Measurements from ENCODE around the gene GRK5.

The GRK5 gene

GRCh38 chr10:119378737-119379067 is 171.3 kb downstream of the GRK5 start:
- no peak for DNase-seq (ENCODE audit: low read depth, low spot score)

- DNase-seq (ENCODE audit: low read depth, low spot score) = no peak
Measured at GRCh38 chr10:119379466-119380071, 172.2 kb downstream of the GRK5 start.

DNA sequence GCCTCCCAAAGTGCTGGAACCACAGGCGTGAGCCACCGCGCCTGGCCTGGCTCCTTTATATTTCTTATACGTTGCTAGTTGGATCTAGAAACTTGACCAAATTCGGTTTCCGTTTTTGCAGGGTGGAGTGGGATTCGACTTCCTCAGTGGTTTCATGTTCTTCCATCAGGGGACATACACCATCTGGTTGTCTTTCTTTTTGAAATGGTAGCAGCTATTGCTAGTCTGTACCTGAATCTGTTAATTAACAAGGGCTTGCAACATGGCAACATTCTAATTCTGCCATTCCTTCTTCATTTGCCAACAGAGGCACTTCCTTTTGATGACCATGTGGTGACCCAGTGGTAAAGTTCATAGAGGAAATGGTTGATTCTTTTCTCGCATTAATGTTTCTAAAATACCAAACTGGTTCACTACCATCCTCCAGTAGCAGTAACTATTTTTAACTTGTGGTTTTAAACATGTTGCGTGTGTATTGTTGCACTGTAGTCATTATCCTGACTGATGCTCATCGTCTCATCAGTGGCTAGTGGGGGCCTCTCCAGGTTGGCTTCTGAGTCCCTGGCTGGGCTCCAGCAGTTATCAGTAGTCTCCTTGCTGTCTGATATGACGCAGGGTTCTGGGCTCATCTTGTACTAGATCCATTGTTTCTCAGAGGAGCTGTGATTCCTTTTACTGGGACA is 175.9 kb downstream of the GRK5 start:
- no peak for DNase-seq (ENCODE audit: low read depth, low spot score)

GRCh38 chr10:119384127-119384526 is 176.8 kb downstream of the GRK5 start:
- DNase-seq (ENCODE audit: low read depth, low spot score) = no peak

DNA sequence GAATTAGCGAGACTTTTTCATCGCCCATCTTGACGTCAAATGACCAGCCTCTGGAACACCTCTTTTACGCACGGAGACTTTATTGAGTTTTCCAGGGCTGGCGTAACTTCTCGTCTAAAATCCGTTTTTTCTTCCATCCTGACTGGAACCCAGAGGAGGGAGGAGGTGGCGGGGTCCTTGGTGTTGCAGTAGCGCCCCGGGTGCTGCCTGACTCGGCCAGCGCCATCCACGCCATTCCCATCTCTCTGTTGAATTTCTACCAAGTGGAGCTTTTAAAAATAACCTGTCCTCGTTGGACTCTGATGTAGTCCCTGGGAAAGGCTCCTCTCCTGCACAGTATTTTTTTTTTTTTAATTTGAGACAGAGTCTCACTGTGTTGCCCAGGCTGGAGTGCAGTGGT is 179.3 kb downstream of the GRK5 start:
- no peak for DNase-seq (ENCODE audit: low read depth, low spot score)

DNA sequence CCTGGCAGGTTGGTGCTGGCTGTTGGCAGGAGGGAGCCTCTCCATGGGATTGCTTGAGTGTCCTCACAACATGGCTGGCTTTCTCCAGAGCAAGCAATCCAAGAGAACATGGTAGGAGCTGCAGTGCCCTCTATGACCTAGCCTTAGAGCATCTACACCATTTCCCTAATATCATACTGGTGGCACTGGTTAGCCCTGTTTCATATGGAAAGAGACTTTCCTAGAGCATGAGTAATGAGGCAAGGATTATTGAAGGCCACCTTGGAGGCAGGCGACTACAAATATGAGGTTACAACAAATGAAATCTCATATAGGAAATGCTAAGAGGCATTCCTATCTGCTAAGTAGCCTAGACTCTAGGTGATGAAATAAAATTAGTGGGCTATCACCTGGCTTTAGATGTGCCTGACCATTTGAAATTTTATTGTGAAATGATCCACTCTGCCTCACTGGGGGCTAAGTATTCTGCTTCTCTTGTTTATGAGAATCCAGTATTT is 181.5 kb downstream of the GRK5 start:
- no peak for DNase-seq (ENCODE audit: low read depth, low spot score)

DNA sequence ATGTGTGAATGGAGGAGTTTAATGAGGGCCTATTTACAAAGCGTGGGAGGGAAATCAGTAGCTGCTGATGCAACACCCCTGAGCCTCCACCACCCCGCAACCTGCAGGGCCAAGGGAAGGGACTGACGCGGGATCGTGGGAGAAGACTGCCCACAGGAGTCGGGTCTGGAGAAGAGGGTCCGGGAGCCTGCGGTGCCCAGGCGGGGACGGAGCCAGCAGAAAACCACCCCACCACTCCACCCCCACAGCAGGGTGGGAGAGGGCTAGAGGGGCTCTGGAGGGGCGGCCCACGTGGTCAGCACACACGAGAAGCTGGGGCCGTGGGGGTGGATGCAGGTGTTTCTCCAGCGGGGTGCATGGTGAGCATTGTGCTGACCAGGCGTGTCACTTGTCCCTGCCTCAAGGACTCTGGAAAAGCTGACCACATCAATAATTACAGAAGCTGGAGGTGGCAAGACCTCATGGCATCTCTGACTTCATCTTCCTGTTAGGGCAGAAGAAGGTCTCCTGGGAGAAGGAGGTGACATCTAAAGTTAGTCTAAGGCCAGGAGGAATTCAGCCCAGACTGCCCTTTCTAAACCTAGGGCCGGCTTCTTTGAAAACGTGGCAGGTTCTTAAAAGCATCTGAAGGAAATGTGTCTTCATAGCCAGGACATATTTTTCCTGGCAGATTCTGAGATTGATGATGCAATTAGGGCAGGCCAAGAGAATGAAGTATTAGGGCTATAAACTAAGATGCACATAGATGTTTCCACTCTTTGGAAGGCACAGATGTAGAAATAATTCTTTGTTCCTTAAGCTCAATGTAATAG is 184.3 kb downstream of the GRK5 start:
- DNase-seq (ENCODE audit: low read depth, low spot score) = no peak

DNA sequence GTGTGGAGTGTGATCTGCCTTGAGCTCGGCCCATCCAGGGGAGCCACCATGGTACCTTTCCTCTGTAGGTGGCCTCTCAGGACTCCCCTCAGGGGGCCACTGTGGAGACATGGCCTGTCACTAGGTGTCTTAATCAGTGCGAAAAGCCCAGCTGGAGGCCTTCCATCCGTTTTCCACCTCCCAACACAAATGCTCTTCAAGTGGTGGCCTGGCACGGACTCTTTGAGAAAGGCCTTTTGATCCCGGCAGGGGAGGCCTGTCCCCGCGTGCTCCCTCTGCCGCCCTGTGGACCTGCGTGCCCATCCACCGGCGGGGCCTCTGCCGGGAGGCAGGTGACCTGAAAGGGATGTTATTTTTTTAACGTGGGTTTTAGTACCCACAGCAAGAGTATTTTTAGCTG is 185.6 kb downstream of the GRK5 start:
- DNase-seq (ENCODE audit: low read depth, low spot score) = no peak

- no peak for DNase-seq (ENCODE audit: low read depth, low spot score)
Measured at GRCh38 chr10:119393421-119393820, 186.1 kb downstream of the GRK5 start.

DNA sequence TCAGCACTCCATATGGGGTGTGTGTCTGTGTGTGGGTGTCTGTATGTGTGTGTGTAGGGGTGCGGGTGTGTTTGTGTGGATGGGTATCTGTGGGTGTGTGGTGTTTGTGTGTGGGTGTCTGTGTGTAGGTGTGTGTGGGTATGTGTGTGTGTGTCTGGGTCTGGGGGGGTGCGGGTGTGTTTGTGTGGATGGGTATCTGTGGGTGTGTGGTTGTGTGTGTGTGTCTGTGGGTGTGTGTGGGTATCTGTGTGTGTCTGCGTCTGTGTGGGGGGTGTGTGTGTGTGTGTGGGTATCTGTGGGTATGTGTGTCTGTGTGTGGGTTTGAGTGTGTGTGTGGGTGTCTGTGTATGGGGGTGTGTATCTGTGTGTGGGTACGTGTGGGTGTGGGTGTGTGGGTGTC is 186.5 kb downstream of the GRK5 start:
- DNase-seq (ENCODE audit: low read depth, low spot score) = no peak

- no peak for DNase-seq (ENCODE audit: low read depth, low spot score)
Measured at GRCh38 chr10:119394657-119395279, 187.4 kb downstream of the GRK5 start.

DNA sequence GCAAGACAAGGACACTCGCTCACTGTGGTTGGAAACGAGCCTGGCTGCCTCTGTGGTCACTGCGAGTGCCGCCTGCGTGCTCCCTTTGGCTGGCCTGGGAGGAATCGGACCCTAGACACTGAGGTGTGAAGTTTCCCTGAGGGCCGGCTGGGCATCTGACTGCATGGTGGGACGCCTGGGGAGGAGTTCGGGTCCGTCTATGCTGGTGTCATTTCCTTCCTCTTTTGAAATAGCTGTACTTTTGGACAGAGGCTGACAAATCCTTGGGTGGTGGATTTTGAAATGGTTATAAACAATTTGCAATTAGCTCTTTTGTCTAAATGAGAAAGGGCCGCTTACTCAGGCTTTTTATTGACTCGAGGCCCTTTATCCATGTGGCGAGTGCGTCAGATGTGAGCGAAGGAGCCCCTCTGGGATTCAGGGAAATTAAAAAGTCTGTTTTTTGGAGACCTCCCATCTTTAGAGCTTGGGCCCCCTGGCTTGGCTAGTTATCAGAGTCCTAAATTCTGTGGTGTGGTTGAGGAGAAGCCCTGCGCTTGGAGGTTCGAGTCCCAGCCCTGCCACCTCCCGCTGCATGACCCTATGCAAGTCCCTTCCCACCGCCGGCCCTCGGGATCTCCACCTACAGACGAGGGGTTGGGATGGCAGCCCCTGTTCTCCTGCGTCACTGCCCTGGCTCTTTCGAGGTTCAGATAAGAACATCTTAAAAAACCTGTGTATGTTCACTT is 188.1 kb downstream of the GRK5 start:
- no peak for DNase-seq (ENCODE audit: low read depth, low spot score)

GRCh38 chr10:119396008-119396708 is 188.8 kb downstream of the GRK5 start:
- no peak for DNase-seq (ENCODE audit: low read depth, low spot score)

DNA sequence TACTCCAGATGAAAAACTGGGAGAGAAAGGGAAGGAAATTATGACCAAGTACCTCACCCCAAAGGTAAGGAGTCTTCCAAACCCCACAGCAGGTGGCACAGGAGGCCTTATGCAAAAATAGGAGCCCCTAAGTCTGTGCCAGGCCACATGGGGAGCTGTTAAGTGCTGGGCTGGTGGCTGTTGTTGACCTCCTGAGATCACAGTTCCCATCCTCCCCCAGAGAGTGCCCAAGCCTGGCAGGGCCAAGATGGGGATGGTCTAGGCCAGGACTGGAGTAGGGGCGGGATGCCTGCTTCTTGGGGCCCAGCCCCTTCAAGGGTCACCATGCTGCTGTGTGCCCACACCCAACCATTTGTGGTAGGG is 189.3 kb downstream of the GRK5 start:
- DNase-seq (ENCODE audit: low read depth, low spot score) = no peak

- DNase-seq (ENCODE audit: low read depth, low spot score) = no peak
Measured at GRCh38 chr10:119397416-119397815, 190.0 kb downstream of the GRK5 start.

DNA sequence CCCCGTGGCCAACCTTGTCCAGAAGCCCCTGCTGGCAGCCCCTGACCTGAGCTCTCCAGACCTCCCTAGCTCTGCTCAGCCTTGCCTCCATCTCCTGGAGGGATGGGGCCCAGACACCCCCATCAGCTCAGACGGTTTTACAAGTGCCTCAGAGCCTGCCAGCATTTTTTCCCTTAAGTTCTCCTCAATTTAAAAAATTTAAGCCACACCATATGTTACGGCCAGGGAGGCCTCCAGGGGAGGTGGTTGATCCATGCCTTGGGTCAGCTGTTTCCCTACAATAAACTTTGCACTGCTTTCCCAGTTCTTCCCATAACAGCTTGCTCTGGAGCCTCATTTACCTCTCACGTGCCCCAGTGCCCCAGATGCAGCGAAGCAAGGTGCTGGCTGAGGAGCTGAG is 191.6 kb downstream of the GRK5 start:
- DNase-seq (ENCODE audit: low read depth, low spot score) = no peak

DNA sequence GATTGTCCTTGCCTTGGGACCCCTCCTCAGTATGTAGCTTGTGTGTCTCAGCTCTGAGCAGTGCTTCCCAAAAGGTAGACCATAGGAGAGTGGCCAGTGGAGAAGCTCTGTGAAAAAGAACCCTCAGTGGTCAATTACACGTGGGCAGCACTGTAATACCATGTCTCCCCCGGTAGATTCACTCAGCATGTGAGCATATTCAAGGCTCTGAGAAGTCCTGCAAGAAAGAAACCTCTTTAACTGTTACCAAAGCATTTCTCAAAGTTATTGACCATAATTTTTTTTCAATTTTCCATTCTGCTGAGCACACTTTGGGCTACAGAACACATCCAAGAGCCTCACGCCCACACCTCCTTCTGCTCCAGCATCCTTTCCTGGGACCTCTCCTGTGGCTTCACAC is 192.1 kb downstream of the GRK5 start:
- no peak for DNase-seq (ENCODE audit: low read depth, low spot score)

DNA sequence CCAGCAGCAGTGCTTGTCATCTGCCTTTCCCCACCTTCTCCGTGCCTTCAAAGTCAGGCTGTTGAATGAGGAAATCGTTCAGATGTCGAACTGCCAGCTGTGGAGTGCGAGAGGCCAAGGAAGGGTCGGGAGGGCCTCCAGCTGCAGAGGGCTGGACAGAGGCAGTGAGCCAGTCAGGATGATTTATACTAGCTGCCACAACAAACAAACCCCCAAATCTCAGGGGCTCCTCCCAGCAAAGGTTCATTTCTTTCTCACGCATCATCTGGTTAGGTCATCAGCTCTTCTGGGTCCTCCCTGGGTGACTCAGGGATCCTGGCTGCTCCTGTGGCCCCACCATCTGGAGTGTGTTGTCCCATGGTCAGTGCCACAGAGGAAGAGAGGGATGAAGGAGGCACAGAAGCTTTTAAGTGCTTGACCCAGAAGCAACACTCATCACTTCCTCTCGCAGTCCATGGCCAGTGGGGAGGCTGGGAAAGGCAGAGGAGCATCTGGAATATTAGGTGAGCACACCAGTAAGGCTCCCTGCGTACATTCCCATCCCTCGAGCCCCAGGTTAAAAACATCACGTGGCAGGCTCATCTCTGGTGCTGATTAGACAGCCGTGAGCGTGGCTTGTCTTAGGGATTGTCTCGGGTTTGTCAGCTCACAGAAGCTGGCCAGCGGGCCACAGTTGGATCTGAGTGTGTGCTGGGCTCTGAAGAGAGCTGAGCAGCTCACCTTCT is 194.5 kb downstream of the GRK5 start:
- DNase-seq (ENCODE audit: low read depth, low spot score) = no peak

DNA sequence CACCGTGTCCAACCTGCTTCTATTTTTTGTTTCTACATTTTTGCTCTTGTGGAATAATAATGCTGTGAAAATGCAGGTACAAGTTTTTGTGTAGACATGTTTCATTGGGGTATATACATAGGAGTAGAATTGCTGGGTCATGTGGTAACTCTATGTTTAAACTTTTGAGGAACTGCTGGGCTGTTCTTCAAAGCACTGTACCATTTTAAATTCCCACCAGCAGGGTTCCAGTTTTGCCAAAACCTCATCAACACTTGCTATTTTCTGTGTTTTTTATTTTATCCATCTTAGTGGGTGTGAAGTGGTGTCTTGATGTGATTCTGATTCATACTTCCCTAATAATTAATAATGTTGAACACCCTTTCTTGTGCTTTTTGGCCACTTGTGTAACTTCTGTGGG is 196.6 kb downstream of the GRK5 start:
- no peak for DNase-seq (ENCODE audit: low read depth, low spot score)

GRCh38 chr10:119404719-119405519 is 197.5 kb downstream of the GRK5 start:
- no peak for DNase-seq (ENCODE audit: low read depth, low spot score)
